HG03439 (cell line): ENCODE measurements around the gene GNGT1.

Experiments
- ATAC-seq: cut with Tn5 transposase; IDR thresholded peaks from one replicate; pipeline ENCODE4 v1.9.1; 2021; ENCODE audit warnings: mild to moderate bottlenecking, moderate library complexity; ENCODE audit not compliant: unreplicated experiment

Gene GNGT1

GRCh38 chr7:93938293-93938692 lies 31.9 kb downstream of the GNGT1 start:
- ATAC-seq: no peak

GRCh38 chr7:93941945-93942344 lies 35.6 kb downstream of the GNGT1 start:
- no peak for ATAC-seq

- ATAC-seq: no peak
Observed at GRCh38 chr7:93943816-93944540, 37.6 kb downstream of the GNGT1 start.

GRCh38 chr7:93944673-93945072 lies 38.3 kb downstream of the GNGT1 start:
- no peak for ATAC-seq

- no peak for ATAC-seq
Observed at GRCh38 chr7:93945083-93945482, 38.7 kb downstream of the GNGT1 start.

GRCh38 chr7:93945756-93946535 lies 39.6 kb downstream of the GNGT1 start:
- ATAC-seq: no peak

GRCh38 chr7:93948106-93948505 lies 41.7 kb downstream of the GNGT1 start:
- ATAC-seq: no peak

- ATAC-seq: no peak
Observed at GRCh38 chr7:93948873-93949272, 42.5 kb downstream of the GNGT1 start.

- no peak for ATAC-seq
Observed at GRCh38 chr7:93949423-93949822, 43.1 kb downstream of the GNGT1 start.

- peak; percentile 64 for ATAC-seq
Observed at GRCh38 chr7:93955304-93955703, 48.9 kb downstream of the GNGT1 start.

- ATAC-seq: peak; percentile 46
Observed at GRCh38 chr7:93957767-93958166, 51.4 kb downstream of the GNGT1 start.

- ATAC-seq: no peak
Observed at GRCh38 chr7:93958216-93958615, 51.8 kb downstream of the GNGT1 start.

GRCh38 chr7:93958651-93959050 lies 52.3 kb downstream of the GNGT1 start:
- no peak for ATAC-seq
